VCaP (cell line): ENCODE measurements around the gene BCL2.

Source experiments
- H3K27ac ChIP-seq: fragments of 450-650 bp; 2 replicates; pipeline ENCODE4 v1.5.1; 2017
- TF ChIP-seq, protein P1 (sequence below): fragments of 450-650 bp; conservative IDR thresholded peaks from 2 replicates; pipeline ENCODE4 v1.5.1; 2017; ENCODE audit warnings: mild to moderate bottlenecking, moderate library complexity

BCL2 gene

DNA sequence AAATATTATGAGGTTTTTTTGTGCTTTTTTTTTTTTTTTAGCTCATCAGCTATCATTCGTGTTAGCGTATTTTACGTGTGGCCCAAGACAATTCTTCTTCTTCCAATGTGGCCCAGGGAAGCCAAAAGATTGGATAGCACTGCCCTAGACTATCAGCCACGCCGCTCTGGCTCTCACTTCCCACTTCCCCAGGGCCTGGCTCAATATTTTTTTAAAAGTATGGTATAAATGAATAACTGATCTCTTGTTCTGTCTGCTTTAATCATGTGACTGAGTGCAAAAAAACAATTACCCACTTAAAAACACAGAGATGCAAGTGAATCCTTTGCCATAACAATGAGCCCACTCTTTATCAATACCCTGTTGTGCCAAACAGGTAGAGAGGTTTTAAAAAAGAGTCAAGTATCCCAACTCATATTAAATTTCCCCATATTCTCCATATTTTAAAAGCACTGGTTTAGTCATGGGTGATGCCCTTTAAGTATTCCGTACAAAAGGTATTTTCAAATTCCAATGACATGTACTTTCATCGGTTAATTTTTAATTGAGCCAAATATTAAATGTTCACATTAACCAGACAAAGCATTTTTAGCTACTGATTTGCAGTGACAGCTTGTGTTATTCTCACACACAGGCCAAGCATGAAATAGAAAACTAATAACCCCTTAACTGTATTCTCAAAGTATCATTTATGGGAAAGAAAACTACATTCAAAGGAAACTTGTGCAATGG is 12.6 kb downstream of the BCL2 start:
- H3K27ac ChIP-seq, result no peak overlapping the region
- TF ChIP-seq, protein P1, sequence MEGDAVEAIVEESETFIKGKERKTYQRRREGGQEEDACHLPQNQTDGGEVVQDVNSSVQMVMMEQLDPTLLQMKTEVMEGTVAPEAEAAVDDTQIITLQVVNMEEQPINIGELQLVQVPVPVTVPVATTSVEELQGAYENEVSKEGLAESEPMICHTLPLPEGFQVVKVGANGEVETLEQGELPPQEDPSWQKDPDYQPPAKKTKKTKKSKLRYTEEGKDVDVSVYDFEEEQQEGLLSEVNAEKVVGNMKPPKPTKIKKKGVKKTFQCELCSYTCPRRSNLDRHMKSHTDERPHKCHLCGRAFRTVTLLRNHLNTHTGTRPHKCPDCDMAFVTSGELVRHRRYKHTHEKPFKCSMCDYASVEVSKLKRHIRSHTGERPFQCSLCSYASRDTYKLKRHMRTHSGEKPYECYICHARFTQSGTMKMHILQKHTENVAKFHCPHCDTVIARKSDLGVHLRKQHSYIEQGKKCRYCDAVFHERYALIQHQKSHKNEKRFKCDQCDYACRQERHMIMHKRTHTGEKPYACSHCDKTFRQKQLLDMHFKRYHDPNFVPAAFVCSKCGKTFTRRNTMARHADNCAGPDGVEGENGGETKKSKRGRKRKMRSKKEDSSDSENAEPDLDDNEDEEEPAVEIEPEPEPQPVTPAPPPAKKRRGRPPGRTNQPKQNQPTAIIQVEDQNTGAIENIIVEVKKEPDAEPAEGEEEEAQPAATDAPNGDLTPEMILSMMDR, result no peak

DNA sequence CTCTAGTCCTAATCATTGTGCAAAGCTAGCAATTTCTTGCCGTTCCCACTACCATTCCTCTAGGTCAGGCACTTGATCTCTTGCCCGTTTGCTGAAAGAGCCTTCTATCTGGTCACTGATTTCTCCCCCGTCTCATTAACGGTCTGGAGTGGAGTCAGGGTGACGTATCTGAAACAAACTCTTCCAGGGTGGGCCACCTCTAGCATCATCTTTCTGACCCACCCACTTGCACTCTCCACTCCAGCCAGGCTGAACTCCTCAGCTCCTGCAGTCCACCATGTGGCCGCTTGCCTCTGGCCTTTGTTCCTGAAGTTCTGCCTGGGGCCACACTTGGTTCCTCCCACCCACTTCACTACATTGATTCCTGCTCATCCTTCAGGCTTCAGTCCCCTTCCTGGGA is 13.3 kb downstream of the BCL2 start:
- TF ChIP-seq, protein P1, result no peak
- H3K27ac ChIP-seq, result no peak overlapping the region

DNA sequence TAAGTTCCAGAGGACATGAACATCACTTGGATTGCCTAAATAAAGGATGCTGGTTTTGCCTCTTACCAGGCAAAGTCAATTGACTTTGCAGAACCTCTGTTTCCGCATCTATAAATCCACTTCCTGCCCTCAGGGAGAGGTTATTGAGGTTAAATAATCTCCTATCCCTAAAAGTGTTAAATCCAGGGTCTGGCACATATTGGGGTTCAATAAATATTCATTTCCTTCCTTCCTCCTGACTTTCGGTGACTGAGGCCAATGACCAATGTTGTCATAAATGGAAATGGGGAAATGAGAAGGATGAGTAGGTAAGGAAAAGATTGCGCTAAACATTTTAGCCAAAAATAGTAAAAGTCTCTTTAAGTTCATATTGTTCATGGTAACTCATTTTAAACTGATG is 16.0 kb downstream of the BCL2 start:
- H3K27ac ChIP-seq, result no peak overlapping the region
- TF ChIP-seq, protein P1, result no peak

DNA sequence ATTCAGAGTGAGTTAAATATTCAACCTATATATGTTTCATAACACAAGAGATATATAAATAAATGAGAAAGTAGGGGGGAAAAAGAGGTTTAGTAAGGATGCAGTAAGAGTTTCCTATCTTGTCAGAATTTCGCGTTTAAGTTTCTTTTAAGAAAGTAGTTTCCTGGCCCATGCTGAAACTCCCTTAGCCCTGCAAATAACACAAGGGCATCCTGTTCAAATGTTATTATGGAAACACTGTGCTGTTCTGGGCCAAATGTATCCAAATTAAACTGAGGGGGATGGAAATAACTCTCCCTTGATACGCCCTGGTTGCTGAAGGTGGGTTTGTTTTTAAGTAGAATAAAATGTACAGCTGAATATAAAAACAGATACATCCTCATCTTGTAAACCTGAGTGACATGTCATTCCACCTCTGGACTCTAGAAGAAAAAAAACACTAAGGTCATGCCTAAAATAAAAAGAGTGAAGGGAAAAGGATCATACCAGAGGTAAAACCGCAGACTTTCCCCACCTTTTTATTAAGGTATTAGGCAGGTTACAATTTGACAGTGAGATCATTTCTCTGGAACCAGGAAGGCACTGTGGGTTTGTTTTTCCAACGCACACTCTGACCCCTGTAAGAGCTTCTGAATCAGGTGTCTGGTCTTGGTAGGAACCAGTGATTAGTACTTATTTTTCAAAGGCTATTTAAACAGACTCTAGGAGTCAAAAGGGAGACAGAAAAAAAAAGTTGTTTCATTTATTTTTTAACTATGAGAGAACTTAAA is 16.7 kb downstream of the BCL2 start:
- TF ChIP-seq, protein P1, result no peak

DNA sequence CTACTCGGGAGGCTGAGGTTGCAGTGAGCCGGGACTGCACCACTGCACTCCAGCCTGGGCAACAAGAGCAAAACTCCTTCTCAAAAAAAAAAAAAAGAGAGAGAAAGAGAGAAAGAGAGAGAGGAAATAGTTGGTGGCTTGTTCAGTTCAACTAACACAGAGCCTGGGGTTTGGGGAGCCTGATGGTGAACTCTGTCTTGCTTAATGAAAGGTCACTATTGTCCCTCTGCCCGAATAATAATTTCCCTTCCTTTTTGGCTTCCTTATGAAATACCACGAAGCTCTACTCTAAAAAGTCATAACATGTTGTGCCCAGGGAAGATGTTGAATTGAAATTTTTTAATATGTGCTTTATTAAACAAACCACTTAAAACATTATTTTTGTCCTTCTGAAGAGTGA is 17.3 kb downstream of the BCL2 start:
- TF ChIP-seq, protein P1, result no peak

More for the DNA sequence above, 16.7 kb downstream of the BCL2 start:
- no peak overlapping the region for H3K27ac ChIP-seq

DNA sequence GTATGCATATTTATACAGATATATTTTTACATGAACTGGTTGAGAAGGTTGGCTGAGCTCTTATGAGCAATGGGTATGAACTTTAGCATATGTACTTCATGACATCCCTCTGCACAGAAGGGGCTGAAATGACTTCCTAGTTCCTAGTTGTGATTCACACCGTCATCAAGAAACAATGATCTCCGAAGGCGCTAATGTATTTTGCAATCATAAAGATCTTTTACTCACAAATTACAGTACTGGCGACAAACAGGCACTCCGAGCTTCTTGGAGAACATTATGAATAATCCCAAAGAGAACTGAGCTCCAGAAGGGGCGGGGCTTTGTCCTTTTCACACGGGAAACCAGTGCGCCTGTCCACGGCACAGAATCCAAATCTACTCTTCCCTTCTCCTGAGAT is 18.1 kb downstream of the BCL2 start:
- no peak overlapping the region for H3K27ac ChIP-seq
- TF ChIP-seq, protein P1, result no peak

More for the DNA sequence above, 17.3 kb downstream of the BCL2 start:
- H3K27ac ChIP-seq, result no peak overlapping the region

DNA sequence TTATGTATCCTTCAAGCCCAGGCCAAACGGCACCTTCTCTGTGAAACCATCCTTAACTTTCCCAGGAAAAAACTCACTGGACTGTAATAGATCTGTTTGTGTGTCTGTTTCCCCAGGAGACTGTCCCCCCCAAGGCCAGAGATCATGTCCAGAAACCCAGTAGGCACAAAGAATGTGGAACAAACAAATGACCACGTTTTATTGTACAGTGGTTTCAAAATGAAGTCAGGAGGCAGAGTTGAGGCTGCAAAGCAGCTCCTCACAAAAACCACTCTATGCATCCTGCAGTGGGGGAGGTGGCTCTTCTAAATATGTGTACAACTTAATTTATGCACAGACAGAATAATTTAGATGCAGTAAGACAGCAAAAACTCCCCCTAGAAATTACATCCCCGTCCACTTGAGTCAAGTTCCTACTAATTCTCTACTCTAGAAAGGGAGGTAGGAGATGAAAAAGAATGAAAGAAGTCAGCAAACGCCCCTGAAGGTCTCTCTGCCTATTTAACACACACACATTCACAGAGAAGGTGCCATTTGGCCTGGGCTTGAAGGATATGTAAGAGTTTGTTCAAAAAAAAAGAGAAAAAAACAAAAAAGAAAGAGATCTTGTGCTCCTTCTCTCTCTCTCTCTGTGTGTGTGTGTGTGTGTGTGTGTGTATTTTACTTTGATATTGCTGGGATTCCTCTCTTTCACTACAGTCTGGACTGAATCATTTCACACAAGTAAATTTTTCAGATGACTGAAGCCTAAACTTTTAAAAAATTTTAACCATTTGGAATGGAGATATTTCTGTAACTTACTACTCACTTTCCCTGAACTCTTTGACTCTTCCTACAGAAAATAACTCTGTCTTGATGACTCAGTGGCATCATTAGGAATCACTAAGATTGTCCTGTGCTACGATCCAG is 19.5 kb downstream of the BCL2 start:
- no peak overlapping the region for H3K27ac ChIP-seq

More for the DNA sequence above, 19.5 kb downstream of the BCL2 start:
- TF ChIP-seq, protein P1, result no peak
